Fibroblast of lung (primary cell): ENCODE results near the gene TCIRG1. TPM values are rescaled to one million over a fixed set of nuclear protein-coding genes. Genes with fewer than 3 reads are reported as not detected.
A peak's percentile ranks its signal among the peaks of the same experiment; 100 is the strongest.

Experiments
- DNase-seq, 2 donors: peaks; one replicate each; pipeline versions ENCODE4 v3.0.0 to v3.0.0-alpha.2; 2010; ENCODE audit warnings: low read depth in 2 of 2
- H2AFZ ChIP-seq: 2 replicates; pipeline ENCODE4 v1.5.1; 2012; ENCODE audit warnings: low read length, control low read depth, inconsistent platforms
- H3K27ac ChIP-seq: 2 replicates; pipeline ENCODE4 v1.5.1; 2011; ENCODE audit warnings: low read length, control low read depth; ENCODE audit not compliant: insufficient read depth
- H3K27me3 ChIP-seq: 2 replicates; pipeline ENCODE4 v1.5.1; 2011; ENCODE audit warnings: mild to moderate bottlenecking, low read length; ENCODE audit not compliant: control insufficient read depth, insufficient read depth
- H3K36me3 ChIP-seq: 2 replicates; pipeline ENCODE4 v1.5.1; 2011; ENCODE audit warnings: low read length; ENCODE audit not compliant: control insufficient read depth, insufficient read depth
- H3K4me1 ChIP-seq: 2 replicates; pipeline ENCODE4 v1.5.1; 2011; ENCODE audit warnings: low read length; ENCODE audit not compliant: control insufficient read depth, insufficient read depth; ENCODE audit errors: extremely low read depth
- H3K4me2 ChIP-seq: 2 replicates; pipeline ENCODE4 v1.5.1; 2011; ENCODE audit warnings: low read length, control low read depth; ENCODE audit not compliant: insufficient read depth; ENCODE audit errors: extremely low read depth
- H3K4me3 ChIP-seq, 4 experiments: fragments of 200-600 bp in 1 of 4; sonication (generic) in 1 of 4; replicated peaks in 1 of 4; 2 replicates each; pipeline ENCODE4 v1.5.1; 2011 to 2016; ENCODE audit warnings: low read length in 4 of 4, low read depth in 3 of 4, mild to moderate bottlenecking in 3 of 4, control low read depth in 2 of 4, inconsistent platforms in 1 of 4, mixed read lengths in 1 of 4; ENCODE audit not compliant: insufficient read depth in 1 of 4; ENCODE audit errors: control extremely low read depth in 1 of 4
- H3K79me2 ChIP-seq: 2 replicates; pipeline ENCODE4 v1.5.1; 2012; ENCODE audit warnings: mild to moderate bottlenecking, low read length, inconsistent platforms; ENCODE audit not compliant: control insufficient read depth, insufficient read depth
- H3K9ac ChIP-seq: 2 replicates; pipeline ENCODE4 v1.5.1; 2011; ENCODE audit warnings: mild to moderate bottlenecking, low read length, control low read depth; ENCODE audit not compliant: insufficient read depth
- H3K9me3 ChIP-seq: 2 replicates; pipeline ENCODE4 v1.5.1; 2012; ENCODE audit warnings: low read depth, low read length; ENCODE audit not compliant: control insufficient read depth, insufficient read depth
- H4K20me1 ChIP-seq: 2 replicates; pipeline ENCODE4 v1.5.1; 2011; ENCODE audit warnings: low read length; ENCODE audit not compliant: control insufficient read depth, insufficient read depth; ENCODE audit errors: extremely low read depth
- EZH2 ChIP-seq: IDR thresholded peaks from 2 replicates; pipeline ENCODE4 v1.5.1; 2012; ENCODE audit warnings: low read length, control low read depth, mild to moderate bottlenecking; ENCODE audit errors: missing control alignments
- polyA plus RNA-seq, 2 donors: library from polyadenylated mRNA; depleted of rRNA in 1 of 2; stranded (reverse) in 1 of 2; unstranded in 1 of 2; fragments of >200 nt; gene quantifications; 2 replicates each; pipeline ENCODE4 v1.2.1, GENCODE V29; 2011 to 2012; ENCODE audit warnings: missing spikeins in 1 of 2
- total RNA-seq: library from RNA; depleted of rRNA; stranded (reverse); fragments of >200 nt; gene quantifications from 2 replicates; pipeline ENCODE4 v1.2.1, GENCODE V29; 2014
- TF ChIP-seq, protein P1 (sequence below), 2 donors: IDR thresholded peaks in 1 of 2; conservative IDR thresholded peaks in 1 of 2; 1 replicate in 1 of 2; 2 replicates in 1 of 2; pipeline ENCODE4 v1.5.1; 2011 to 2012; ENCODE audit warnings: low read length in 2 of 2, control low read depth in 1 of 2, inconsistent platforms in 1 of 2, low read depth in 1 of 2, mild to moderate bottlenecking in 1 of 2

The TCIRG1 gene
- total and polyA plus RNA-seq, 2 donors (not counting 1 experiment from before 2014, with no cell fraction given): 26.7 to 46.2 TPM

DNA sequence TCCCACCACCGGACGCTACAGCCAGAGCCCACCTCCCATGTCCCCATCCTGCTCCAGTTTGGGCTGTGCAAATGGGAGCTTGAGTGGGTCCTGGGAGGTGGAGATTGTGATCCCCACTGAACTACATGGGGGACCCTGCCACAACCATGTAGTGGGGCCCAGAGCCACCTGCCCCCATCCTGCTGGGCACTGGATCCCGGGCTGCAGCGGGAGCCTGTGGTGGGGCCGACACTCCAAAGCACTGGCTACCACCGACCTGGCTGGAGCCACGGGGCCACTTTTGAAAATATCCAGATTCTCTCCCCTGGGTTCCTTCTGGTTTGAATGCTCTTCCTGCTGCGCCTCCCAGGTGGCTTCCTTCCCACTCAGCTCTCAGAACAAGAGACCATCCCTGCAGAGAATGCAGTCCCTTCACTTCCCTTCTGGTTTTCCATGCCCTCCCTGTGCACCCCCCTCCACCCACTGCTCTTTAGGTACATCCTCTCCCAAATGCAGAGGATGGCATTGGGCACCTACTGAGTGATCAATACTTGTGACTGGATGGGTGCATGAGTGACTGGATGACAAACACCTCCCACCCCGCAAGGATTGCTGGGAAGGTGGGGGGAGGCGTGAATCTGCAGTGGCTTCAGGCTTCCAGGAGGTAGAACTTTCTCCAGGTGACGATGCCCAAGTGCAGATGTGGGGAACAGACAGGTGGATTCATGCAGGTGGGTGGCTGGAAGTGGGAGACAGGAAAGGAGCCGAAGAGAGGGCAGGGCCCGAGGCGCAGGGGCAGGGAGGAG lies 34.1 kb upstream of the TCIRG1 start:
- H3K36me3 ChIP-seq: no peaks in the 10 kb centered on the region
- no peak for DNase-seq
- no peak overlapping the region for H3K27ac ChIP-seq
- no peak for TF ChIP-seq EZH2
- TF ChIP-seq, protein P1, sequence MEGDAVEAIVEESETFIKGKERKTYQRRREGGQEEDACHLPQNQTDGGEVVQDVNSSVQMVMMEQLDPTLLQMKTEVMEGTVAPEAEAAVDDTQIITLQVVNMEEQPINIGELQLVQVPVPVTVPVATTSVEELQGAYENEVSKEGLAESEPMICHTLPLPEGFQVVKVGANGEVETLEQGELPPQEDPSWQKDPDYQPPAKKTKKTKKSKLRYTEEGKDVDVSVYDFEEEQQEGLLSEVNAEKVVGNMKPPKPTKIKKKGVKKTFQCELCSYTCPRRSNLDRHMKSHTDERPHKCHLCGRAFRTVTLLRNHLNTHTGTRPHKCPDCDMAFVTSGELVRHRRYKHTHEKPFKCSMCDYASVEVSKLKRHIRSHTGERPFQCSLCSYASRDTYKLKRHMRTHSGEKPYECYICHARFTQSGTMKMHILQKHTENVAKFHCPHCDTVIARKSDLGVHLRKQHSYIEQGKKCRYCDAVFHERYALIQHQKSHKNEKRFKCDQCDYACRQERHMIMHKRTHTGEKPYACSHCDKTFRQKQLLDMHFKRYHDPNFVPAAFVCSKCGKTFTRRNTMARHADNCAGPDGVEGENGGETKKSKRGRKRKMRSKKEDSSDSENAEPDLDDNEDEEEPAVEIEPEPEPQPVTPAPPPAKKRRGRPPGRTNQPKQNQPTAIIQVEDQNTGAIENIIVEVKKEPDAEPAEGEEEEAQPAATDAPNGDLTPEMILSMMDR (conservative IDR thresholded peaks at IDR 0.05 in 1 of 2, IDR thresholded peaks at IDR 0.05 in 1 of 2; ENCODE audit: low read depth in 1 of 2, low read length in 2 of 2): no peak
- no peaks in the 10 kb centered on the region for H3K4me1 ChIP-seq
- no peaks in the 10 kb centered on the region for H3K79me2 ChIP-seq
- no peaks in the 10 kb centered on the region for H3K9me3 ChIP-seq
- H3K4me3 ChIP-seq: peak overlapping the region in 2 of 4 experiments; percentile 59 to 64
- H3K4me2 ChIP-seq: peak overlapping the region; percentile 76
- no peak overlapping the region for H2AFZ ChIP-seq
- no peaks in the 10 kb centered on the region for H3K27me3 ChIP-seq
- H4K20me1 ChIP-seq: no peaks in the 10 kb centered on the region
- no peak overlapping the region for H3K9ac ChIP-seq

DNA sequence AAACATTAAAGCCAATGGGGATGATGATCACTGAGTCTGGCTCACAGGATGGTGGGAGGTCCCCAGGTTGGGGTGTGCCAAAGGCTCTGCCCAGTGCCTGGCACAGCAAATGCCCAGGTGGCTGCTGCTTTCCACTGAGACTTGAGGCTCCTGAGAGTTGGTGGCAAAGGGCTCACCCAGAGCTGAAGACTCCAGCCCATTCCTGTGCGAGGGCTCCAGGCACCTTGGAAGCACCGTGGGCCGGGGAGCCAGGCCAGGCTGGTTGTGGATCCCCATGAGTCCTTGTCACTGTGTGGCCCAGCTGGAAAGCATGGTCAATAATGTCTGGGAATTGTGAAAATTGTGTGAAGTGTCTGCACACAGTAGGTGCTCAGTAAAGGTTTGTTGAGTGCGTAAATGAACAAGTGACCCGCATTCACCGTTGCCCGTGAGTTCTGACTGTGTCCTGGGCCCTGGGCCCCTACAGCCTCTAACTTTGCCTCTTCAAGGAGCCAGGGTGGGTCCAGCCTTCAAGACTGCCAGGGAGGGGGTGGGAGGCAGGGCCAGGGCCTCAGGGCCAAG lies 32.1 kb upstream of the TCIRG1 start:
- Histone ChIP-seq H3K4me3 (no peak overlapping the region), H3K4me2 (no peak overlapping the region), H3K36me3 (no peaks in the 10 kb centered on the region), H2AFZ (no peak overlapping the region), H4K20me1 (no peaks in the 10 kb centered on the region), H3K4me1 (peaks cover 2% of the 10 kb centered on the region), H3K27ac (no peak overlapping the region), H3K27me3 (no peaks in the 10 kb centered on the region), H3K9me3 (no peaks in the 10 kb centered on the region), H3K9ac (no peak overlapping the region), H3K79me2 (peaks cover 4% of the 10 kb centered on the region)
- no peak for DNase-seq
- TF ChIP-seq, protein P1 (conservative IDR thresholded peaks at IDR 0.05 in 1 of 2, IDR thresholded peaks at IDR 0.05 in 1 of 2; ENCODE audit: low read depth in 1 of 2, low read length in 2 of 2): no peak

DNA sequence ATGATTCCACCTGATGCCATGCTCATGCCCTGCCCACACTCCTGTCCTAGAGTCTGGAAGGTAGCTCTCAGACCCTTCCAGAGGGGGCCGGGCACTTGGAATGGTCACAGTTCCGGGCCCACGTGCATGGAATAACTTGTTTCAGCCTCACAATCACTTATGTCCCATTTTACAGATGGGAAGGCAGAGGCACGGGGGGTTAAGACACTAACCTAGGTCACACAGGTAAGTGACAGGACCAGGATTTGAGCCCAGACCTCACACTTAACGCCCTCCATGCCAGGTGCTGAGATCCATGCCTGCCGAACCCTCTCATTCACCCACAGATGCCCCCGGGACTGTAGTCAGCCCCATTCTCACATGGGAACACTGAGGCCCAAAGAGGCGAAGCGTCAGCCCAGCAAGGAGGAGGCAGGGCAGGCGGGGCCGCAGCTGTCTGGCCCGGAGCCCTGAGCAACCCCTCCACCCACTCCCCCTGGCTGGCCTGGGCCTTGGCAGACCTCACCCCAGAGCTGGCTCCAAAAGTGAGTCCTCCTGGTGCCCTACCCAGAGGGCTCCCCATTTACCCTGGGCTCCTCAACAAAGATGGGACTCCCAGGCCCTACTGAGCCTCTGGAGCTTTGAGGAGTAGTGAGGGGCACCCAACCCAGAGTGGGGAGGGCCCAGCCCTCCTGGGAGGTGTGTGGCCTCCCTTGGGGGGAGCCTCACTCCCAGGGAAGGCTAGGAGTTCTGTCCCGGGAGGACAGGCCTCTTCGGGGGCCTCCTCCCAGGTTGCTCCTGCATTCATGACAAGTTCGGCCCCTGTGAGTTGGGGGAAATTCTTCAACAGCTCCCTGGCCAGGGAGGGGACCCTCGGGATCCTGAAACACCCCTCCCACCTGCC lies 31.1 kb upstream of the TCIRG1 start:
- no peaks in the 10 kb centered on the region for H3K9me3 ChIP-seq
- TF ChIP-seq, protein P1 (conservative IDR thresholded peaks at IDR 0.05 in 1 of 2, IDR thresholded peaks at IDR 0.05 in 1 of 2; ENCODE audit: low read depth in 1 of 2, low read length in 2 of 2): no peak
- TF ChIP-seq EZH2: no peak
- H3K9ac ChIP-seq: no peak overlapping the region
- no peak overlapping the region for H2AFZ ChIP-seq
- no peaks in the 10 kb centered on the region for H4K20me1 ChIP-seq
- H3K4me1 ChIP-seq: peaks cover 13% of the 10 kb centered on the region
- H3K27ac ChIP-seq: no peak overlapping the region
- H3K79me2 ChIP-seq: peaks cover 14% of the 10 kb centered on the region
- H3K4me3 ChIP-seq: no peak overlapping the region
- no peak overlapping the region for H3K4me2 ChIP-seq
- H3K27me3 ChIP-seq: no peaks in the 10 kb centered on the region
- no peak for DNase-seq
- no peaks in the 10 kb centered on the region for H3K36me3 ChIP-seq
